GM23338 (cell line): ENCODE data around the gene NOP10. TPM values are rescaled to one million over a fixed set of nuclear protein-coding genes. Genes with fewer than 3 reads are reported as not detected.

Experiments
- ATAC-seq: fragments of 200-7000 bp; cut with Tn5 transposase; 3 replicates; pipeline ENCODE4 v1.9.1; 2020
- DNase-seq: peaks from one replicate; pipeline ENCODE4 v3.0.0-alpha.2; 2015; ENCODE audit warnings: low spot score
- H2AFZ ChIP-seq: fragments of 200-600 bp; sonication (generic); 2 replicates; pipeline ENCODE4 v1.8.0; 2016; ENCODE audit warnings: antibody characterized with exemption, mild to moderate bottlenecking, moderate library complexity
- H3F3A ChIP-seq: fragments of 200-600 bp; sonication (generic); replicated peaks from 2 replicates; pipeline ENCODE4 v1.8.0; 2017; ENCODE audit warnings: antibody characterized with exemption, mixed run types, low read depth
- H3K27ac ChIP-seq: fragments of 200-600 bp; sonication (generic); 2 replicates; pipeline ENCODE4 v1.6.1; 2016; ENCODE audit warnings: low read depth
- H3K27me3 ChIP-seq: fragments of 200-600 bp; sonication (generic); 2 replicates; pipeline ENCODE4 v1.8.0; 2016; ENCODE audit warnings: mild to moderate bottlenecking, mixed run types, moderate library complexity; ENCODE audit not compliant: insufficient read depth
- H3K36me3 ChIP-seq: fragments of 200-600 bp; sonication (generic); 2 replicates; pipeline ENCODE4 v1.8.0; 2016; ENCODE audit warnings: mild to moderate bottlenecking; ENCODE audit not compliant: insufficient read depth
- H3K4me1 ChIP-seq: fragments of 200-600 bp; sonication (generic); 2 replicates; pipeline ENCODE4 v1.8.0; 2016; ENCODE audit warnings: mild to moderate bottlenecking, moderate library complexity; ENCODE audit not compliant: insufficient read depth
- H3K4me2 ChIP-seq: fragments of 200-600 bp; sonication (generic); 2 replicates; pipeline ENCODE4 v1.7.1; 2017; ENCODE audit warnings: mixed run types
- H3K4me3 ChIP-seq: fragments of 200-600 bp; sonication (generic); 2 replicates; pipeline ENCODE4 v1.6.1; 2016; ENCODE audit warnings: mixed run types
- H3K79me2 ChIP-seq: fragments of 200-600 bp; sonication (generic); replicated peaks from 2 replicates; pipeline ENCODE4 v1.8.0; 2017; ENCODE audit warnings: mild to moderate bottlenecking; ENCODE audit not compliant: insufficient read depth
- H3K9me2 ChIP-seq: fragments of 200-600 bp; sonication (generic); 2 replicates; pipeline ENCODE4 v1.8.0; 2017; ENCODE audit not compliant: insufficient read depth
- H4K20me1 ChIP-seq: fragments of 200-600 bp; sonication (generic); replicated peaks from 2 replicates; pipeline ENCODE4 v1.8.0; 2017; ENCODE audit warnings: mild to moderate bottlenecking; ENCODE audit not compliant: insufficient read depth
- H3K27ac Mint-ChIP-seq: 2 replicates; pipeline ENCODE4 v1.8.0; 2020; ENCODE audit warnings: inconsistent platforms, mild to moderate bottlenecking, moderate library complexity, mixed read lengths
- H3K27me3 Mint-ChIP-seq: 3 replicates; pipeline ENCODE4 v1.8.0; 2022; ENCODE audit warnings: low read depth, mild to moderate bottlenecking, moderate library complexity, mixed read lengths, inconsistent platforms; ENCODE audit not compliant: insufficient read depth, poor library complexity
- H3K36me3 Mint-ChIP-seq: 3 replicates; pipeline ENCODE4 v1.8.0; 2021; ENCODE audit warnings: low read depth, mild to moderate bottlenecking, inconsistent platforms, moderate library complexity, mixed read lengths
- H3K4me1 Mint-ChIP-seq: 3 replicates; pipeline ENCODE4 v1.8.0; 2020; ENCODE audit warnings: mild to moderate bottlenecking, inconsistent platforms, mixed read lengths
- H3K4me3 Mint-ChIP-seq: 3 replicates; pipeline ENCODE4 v1.8.0; 2021; ENCODE audit warnings: moderate library complexity, mild to moderate bottlenecking, inconsistent platforms, mixed read lengths
- H3K9me3 Mint-ChIP-seq: 3 replicates; pipeline ENCODE4 v1.8.0; 2020; ENCODE audit warnings: moderate library complexity, mild to moderate bottlenecking, inconsistent platforms, mixed read lengths
- CREB1 ChIP-seq: fragments of 250-450 bp; sonication (Bioruptor Pico); IDR thresholded peaks from 2 replicates; pipeline ENCODE4 v1.5.0; 2020; ENCODE audit warnings: low read depth, mild to moderate bottlenecking, moderate library complexity
- CTCF ChIP-seq, 2 experiments: fragments of 200-600 bp in 1 of 2; sonication (generic) in 1 of 2; conservative IDR thresholded peaks; 2 replicates each; pipeline versions ENCODE4 v1.5.1 to v1.6.1; 2016 to 2017; ENCODE audit warnings: antibody characterized with exemption in 2 of 2, low read depth in 2 of 2, mild to moderate bottlenecking in 2 of 2, moderate library complexity in 1 of 2
- EZH2 ChIP-seq: fragments of 200-600 bp; sonication (generic); IDR thresholded peaks from one replicate; pipeline ENCODE4 v1.8.0; 2017; ENCODE audit warnings: antibody characterized with exemption, mild to moderate bottlenecking, low read depth; ENCODE audit not compliant: unreplicated experiment
- EZH2phosphoT487 ChIP-seq: fragments of 200-600 bp; sonication (generic); IDR thresholded peaks from one replicate; pipeline ENCODE4 v1.8.1; 2018; ENCODE audit warnings: antibody characterized with exemption; ENCODE audit not compliant: unreplicated experiment
- JUNB ChIP-seq: IDR thresholded peaks from one replicate; pipeline ENCODE4 v1.6.1; 2016; ENCODE audit warnings: antibody characterized with exemption; ENCODE audit not compliant: unreplicated experiment
- NANOG ChIP-seq: IDR thresholded peaks from 2 replicates; pipeline ENCODE4 v1.6.1; 2016; ENCODE audit warnings: antibody characterized with exemption, borderline replicate concordance
- POLR2AphosphoS5 ChIP-seq: IDR thresholded peaks from 2 replicates; pipeline ENCODE4 v1.6.1; 2016; ENCODE audit warnings: antibody characterized with exemption, low read depth
- STAT1 ChIP-seq: IDR thresholded peaks from one replicate; pipeline ENCODE4 v1.6.1; 2016; ENCODE audit warnings: antibody characterized with exemption; ENCODE audit not compliant: unreplicated experiment
- ZNF114 ChIP-seq: fragments of 250-450 bp; sonication (Bioruptor Pico); IDR thresholded peaks from 2 replicates; pipeline ENCODE4 v1.5.0; 2020; ENCODE audit warnings: mild to moderate bottlenecking, moderate library complexity
- ZNF331 ChIP-seq: fragments of 250-450 bp; sonication (Bioruptor Pico); IDR thresholded peaks from 2 replicates; pipeline ENCODE4 v1.5.0; 2020; ENCODE audit warnings: low read depth, mild to moderate bottlenecking, moderate library complexity
- polyA plus RNA-seq: library from polyadenylated mRNA; unstranded; fragments of >200 nt; fragmentation: Nextera tagmentation; extraction: Ambion mirVana; gene quantifications from 2 replicates; pipeline ENCODE4 v1.2.1, GENCODE V29; 2016
- total RNA-seq: library from RNA; depleted of rRNA; stranded (reverse); fragments of >200 nt; shearing (Covaris generic); gene quantifications from 2 replicates; pipeline ENCODE4 v1.2.3, GENCODE V29; 2014
- TF ChIP-seq, protein P1 (sequence below): fragments of 250-450 bp; sonication (Bioruptor Pico); IDR thresholded peaks from 2 replicates; pipeline ENCODE4 v1.5.0; 2020; ENCODE audit warnings: mild to moderate bottlenecking, moderate library complexity
- TF ChIP-seq, protein P2 (sequence below): IDR thresholded peaks from 2 replicates; pipeline ENCODE4 v1.6.1; 2016; ENCODE audit warnings: antibody characterized with exemption

The NOP10 gene
- total and polyA plus RNA-seq, 2 experiments from 2014 or later: 417 to 718 TPM

GRCh38 chr15:34297059-34297458 lies 45.9 kb downstream of the NOP10 start:
- H3K9me2 ChIP-seq: no peaks in the 10 kb centered on the region

GRCh38 chr15:34292621-34293020 lies 50.3 kb downstream of the NOP10 start:
- H4K20me1 ChIP-seq: peaks cover 6% of the 10 kb centered on the region; the same call in 1 of the 2 replicates
- Mint-ChIP-seq H3K36me3 (no peaks in the 10 kb centered on the region), H3K9me3 (no peaks in the 10 kb centered on the region; the same call in 1 of the 3 replicates), H3K4me3 (no peak overlapping the region), H3K4me1 (no peaks in the 10 kb centered on the region), H3K27me3 (no peaks in the 10 kb centered on the region), H3K27ac (no peak overlapping the region)
- H3K27ac ChIP-seq: no peak overlapping the region
- H3K4me2 ChIP-seq: no peak overlapping the region
- no peak overlapping the region for H3K4me3 ChIP-seq
- ATAC-seq (no peak), DNase-seq (no peak)
- H3K27me3 ChIP-seq: no peaks in the 10 kb centered on the region
- no peak overlapping the region for H2AFZ ChIP-seq
- no peaks in the 10 kb centered on the region for H3K4me1 ChIP-seq
- H3K36me3 ChIP-seq: no peaks in the 10 kb centered on the region
- no peaks in the 10 kb centered on the region for H3K9me2 ChIP-seq
- no peaks in the 10 kb centered on the region for H3F3A ChIP-seq
- H3K79me2 ChIP-seq: no peaks in the 10 kb centered on the region
- TF ChIP-seq POLR2AphosphoS5 (no peak), STAT1 (no peak), EZH2phosphoT487 (no peak), EZH2 (no peak), CREB1 (CRISPR knock-in tag) (no peak), NANOG (no peak), JUNB (no peak), CTCF (conservative IDR thresholded peaks at IDR 0.05; ENCODE audit: low read depth in 2 of 2) (no peak)
- TF ChIP-seq, protein P1, sequence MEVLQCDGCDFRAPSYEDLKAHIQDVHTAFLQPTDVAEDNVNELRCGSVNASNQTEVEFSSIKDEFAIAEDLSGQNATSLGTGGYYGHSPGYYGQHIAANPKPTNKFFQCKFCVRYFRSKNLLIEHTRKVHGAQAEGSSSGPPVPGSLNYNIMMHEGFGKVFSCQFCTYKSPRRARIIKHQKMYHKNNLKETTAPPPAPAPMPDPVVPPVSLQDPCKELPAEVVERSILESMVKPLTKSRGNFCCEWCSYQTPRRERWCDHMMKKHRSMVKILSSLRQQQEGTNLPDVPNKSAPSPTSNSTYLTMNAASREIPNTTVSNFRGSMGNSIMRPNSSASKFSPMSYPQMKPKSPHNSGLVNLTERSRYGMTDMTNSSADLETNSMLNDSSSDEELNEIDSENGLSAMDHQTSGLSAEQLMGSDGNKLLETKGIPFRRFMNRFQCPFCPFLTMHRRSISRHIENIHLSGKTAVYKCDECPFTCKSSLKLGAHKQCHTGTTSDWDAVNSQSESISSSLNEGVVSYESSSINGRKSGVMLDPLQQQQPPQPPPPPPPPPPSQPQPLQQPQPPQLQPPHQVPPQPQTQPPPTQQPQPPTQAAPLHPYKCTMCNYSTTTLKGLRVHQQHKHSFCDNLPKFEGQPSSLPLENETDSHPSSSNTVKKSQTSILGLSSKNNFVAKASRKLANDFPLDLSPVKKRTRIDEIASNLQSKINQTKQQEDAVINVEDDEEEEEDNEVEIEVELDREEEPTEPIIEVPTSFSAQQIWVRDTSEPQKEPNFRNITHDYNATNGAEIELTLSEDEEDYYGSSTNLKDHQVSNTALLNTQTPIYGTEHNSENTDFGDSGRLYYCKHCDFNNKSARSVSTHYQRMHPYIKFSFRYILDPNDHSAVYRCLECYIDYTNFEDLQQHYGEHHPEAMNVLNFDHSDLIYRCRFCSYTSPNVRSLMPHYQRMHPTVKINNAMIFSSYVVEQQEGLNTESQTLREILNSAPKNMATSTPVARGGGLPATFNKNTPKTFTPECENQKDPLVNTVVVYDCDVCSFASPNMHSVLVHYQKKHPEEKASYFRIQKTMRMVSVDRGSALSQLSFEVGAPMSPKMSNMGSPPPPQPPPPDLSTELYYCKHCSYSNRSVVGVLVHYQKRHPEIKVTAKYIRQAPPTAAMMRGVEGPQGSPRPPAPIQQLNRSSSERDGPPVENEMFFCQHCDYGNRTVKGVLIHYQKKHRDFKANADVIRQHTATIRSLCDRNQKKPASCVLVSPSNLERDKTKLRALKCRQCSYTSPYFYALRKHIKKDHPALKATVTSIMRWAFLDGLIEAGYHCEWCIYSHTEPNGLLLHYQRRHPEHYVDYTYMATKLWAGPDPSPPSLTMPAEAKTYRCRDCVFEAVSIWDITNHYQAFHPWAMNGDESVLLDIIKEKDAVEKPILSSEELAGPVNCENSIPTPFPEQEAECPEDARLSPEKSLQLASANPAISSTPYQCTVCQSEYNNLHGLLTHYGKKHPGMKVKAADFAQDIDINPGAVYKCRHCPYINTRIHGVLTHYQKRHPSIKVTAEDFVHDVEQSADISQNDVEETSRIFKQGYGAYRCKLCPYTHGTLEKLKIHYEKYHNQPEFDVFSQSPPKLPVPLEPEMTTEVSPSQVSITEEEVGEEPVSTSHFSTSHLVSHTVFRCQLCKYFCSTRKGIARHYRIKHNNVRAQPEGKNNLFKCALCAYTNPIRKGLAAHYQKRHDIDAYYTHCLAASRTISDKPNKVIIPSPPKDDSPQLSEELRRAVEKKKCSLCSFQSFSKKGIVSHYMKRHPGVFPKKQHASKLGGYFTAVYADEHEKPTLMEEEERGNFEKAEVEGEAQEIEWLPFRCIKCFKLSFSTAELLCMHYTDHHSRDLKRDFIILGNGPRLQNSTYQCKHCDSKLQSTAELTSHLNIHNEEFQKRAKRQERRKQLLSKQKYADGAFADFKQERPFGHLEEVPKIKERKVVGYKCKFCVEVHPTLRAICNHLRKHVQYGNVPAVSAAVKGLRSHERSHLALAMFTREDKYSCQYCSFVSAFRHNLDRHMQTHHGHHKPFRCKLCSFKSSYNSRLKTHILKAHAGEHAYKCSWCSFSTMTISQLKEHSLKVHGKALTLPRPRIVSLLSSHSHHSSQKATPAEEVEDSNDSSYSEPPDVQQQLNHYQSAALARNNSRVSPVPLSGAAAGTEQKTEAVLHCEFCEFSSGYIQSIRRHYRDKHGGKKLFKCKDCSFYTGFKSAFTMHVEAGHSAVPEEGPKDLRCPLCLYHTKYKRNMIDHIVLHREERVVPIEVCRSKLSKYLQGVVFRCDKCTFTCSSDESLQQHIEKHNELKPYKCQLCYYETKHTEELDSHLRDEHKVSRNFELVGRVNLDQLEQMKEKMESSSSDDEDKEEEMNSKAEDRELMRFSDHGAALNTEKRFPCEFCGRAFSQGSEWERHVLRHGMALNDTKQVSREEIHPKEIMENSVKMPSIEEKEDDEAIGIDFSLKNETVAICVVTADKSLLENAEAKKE: no peak
- TF ChIP-seq, protein P2, sequence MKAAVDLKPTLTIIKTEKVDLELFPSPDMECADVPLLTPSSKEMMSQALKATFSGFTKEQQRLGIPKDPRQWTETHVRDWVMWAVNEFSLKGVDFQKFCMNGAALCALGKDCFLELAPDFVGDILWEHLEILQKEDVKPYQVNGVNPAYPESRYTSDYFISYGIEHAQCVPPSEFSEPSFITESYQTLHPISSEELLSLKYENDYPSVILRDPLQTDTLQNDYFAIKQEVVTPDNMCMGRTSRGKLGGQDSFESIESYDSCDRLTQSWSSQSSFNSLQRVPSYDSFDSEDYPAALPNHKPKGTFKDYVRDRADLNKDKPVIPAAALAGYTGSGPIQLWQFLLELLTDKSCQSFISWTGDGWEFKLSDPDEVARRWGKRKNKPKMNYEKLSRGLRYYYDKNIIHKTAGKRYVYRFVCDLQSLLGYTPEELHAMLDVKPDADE: no peak

More at GRCh38 chr15:34297059-34297458, 45.9 kb downstream of the NOP10 start:
- Histone ChIP-seq H3K4me1 (no peaks in the 10 kb centered on the region), H4K20me1 (peaks cover 6% of the 10 kb centered on the region; the same call in 1 of the 2 replicates), H3K79me2 (no peaks in the 10 kb centered on the region), H3F3A (no peaks in the 10 kb centered on the region), H3K4me2 (no peak overlapping the region), H3K27me3 (no peaks in the 10 kb centered on the region), H3K27ac (no peak overlapping the region), H3K4me3 (no peak overlapping the region), H2AFZ (no peak overlapping the region), H3K36me3 (no peaks in the 10 kb centered on the region)
- Mint-ChIP-seq H3K4me1 (no peaks in the 10 kb centered on the region), H3K27me3 (no peaks in the 10 kb centered on the region), H3K4me3 (no peak overlapping the region), H3K36me3 (no peaks in the 10 kb centered on the region), H3K9me3 (no peaks in the 10 kb centered on the region; the same call in 1 of the 3 replicates), H3K27ac (no peak overlapping the region)
- DNase-seq (no peak), ATAC-seq (no peak)
- TF ChIP-seq ZNF114 (CRISPR knock-in tag): no peak
- no peak for TF ChIP-seq EZH2phosphoT487
- TF ChIP-seq ZNF331 (CRISPR knock-in tag): no peak
- TF ChIP-seq POLR2AphosphoS5: no peak
- TF ChIP-seq EZH2: no peak
- TF ChIP-seq STAT1: no peak
- TF ChIP-seq, protein P2: no peak
